NT2/D1 (cell line): ENCODE results near the gene CDKN1C.

Experiments
- SUZ12 ChIP-seq: IDR thresholded peaks from 2 replicates; pipeline ENCODE4 v1.6.1; 2011; ENCODE audit not compliant: insufficient read length, insufficient read depth; ENCODE audit errors: extremely low read depth
- YY1 ChIP-seq: IDR thresholded peaks from 2 replicates; pipeline ENCODE4 v1.6.1; 2011; ENCODE audit not compliant: insufficient read length, insufficient read depth
- ZNF274 ChIP-seq: IDR thresholded peaks from 2 replicates; pipeline ENCODE4 v1.6.1; 2011; ENCODE audit warnings: mild to moderate bottlenecking, low read depth, low read length

GRCh38 chr11:2887515-2888195, 2.1 kb upstream of the CDKN1C start:
- TF ChIP-seq ZNF274 = no peak
- no peak for TF ChIP-seq YY1
- TF ChIP-seq SUZ12 = no peak
